Retinal pigment epithelial cell (primary cell): ENCODE data around the gene DNER.
"Not testable (repeated sequence)": the region's sequence is repeated elsewhere in the genome, so short reads cannot be mapped to it uniquely, and the experiment has no call there.

Experiments
- DNase-seq: peaks from one replicate; pipeline ENCODE4 v3.0.0-alpha.2; 2010; ENCODE audit warnings: low read depth
- H3K4me3 ChIP-seq: 2 replicates; pipeline ENCODE4 v1.5.1; 2011; ENCODE audit warnings: mild to moderate bottlenecking, low read length, control low read depth, moderate library complexity
- CTCF ChIP-seq: conservative IDR thresholded peaks from 2 replicates; pipeline ENCODE4 v1.5.1; 2011; ENCODE audit warnings: low read depth, low read length, control low read depth, inconsistent platforms

Gene DNER

GRCh38 chr2:229620289-229620688, 94.1 kb downstream of the DNER start:
- no peak overlapping the region for H3K4me3 ChIP-seq
- no peak for DNase-seq
- no peak for TF ChIP-seq CTCF

- TF ChIP-seq CTCF: no peak
- H3K4me3 ChIP-seq: no peak overlapping the region
These were observed 97.9 kb downstream of the DNER start for GRCh38 chr2:229616433-229616832.

GRCh38 chr2:229614021-229614420, 100.3 kb downstream of the DNER start:
- DNase-seq, H3K4me3 ChIP-seq: not testable (repeated sequence)

More at GRCh38 chr2:229616433-229616832, 97.9 kb downstream of the DNER start:
- DNase-seq: no peak

GRCh38 chr2:229612384-229612971, 101.9 kb downstream of the DNER start:
- no peak for DNase-seq
- TF ChIP-seq CTCF: no peak
- H3K4me3 ChIP-seq: no peak overlapping the region

GRCh38 chr2:229611360-229611759, 103.0 kb downstream of the DNER start:
- no peak overlapping the region for H3K4me3 ChIP-seq
- no peak for TF ChIP-seq CTCF
- DNase-seq: no peak

GRCh38 chr2:229610872-229611271, 103.5 kb downstream of the DNER start:
- TF ChIP-seq CTCF: no peak
- H3K4me3 ChIP-seq: no peak overlapping the region
- no peak for DNase-seq

- no peak for DNase-seq
- H3K4me3 ChIP-seq: no peak overlapping the region
- TF ChIP-seq CTCF: no peak
These were observed 104.0 kb downstream of the DNER start for GRCh38 chr2:229610333-229610732.
